ENCODE data around the gene MRPS31.
A peak's percentile ranks its signal among the peaks of the same experiment; 100 is the strongest.
"Not testable (repeated sequence)": the region's sequence is repeated elsewhere in the genome, so short reads cannot be mapped to it uniquely, and the experiment has no call there.

MRPS31 gene

GRCh38 chr13:40789275-40790153, 18.5 kb upstream of the MRPS31 start, which contains the start of gene SLC25A15:
TSS of gene SLC25A15 (plus strand) at chr13:40789611. CDS start at chr13:40793227, 3,616 bp downstream.
- DNase-seq (ENCODE audit: low spot score) = peak; percentile 84

GRCh38 chr13:40788540-40789274, 17.7 kb upstream of the MRPS31 start:
- not testable (repeated sequence) for DNase-seq (ENCODE audit: low spot score)

- DNase-seq (ENCODE audit: low spot score) = no peak
These were observed 16.1 kb upstream of the MRPS31 start for GRCh38 chr13:40787062-40787461.

GRCh38 chr13:40786568-40786996, 15.6 kb upstream of the MRPS31 start:
- DNase-seq (ENCODE audit: low spot score) = no peak

- no peak for DNase-seq (ENCODE audit: low spot score)
These were observed 13.6 kb upstream of the MRPS31 start for GRCh38 chr13:40784540-40784939.

- DNase-seq (ENCODE audit: low spot score) = not testable (repeated sequence)
These were observed 12.0 kb upstream of the MRPS31 start for GRCh38 chr13:40782971-40783370.

GRCh38 chr13:40781717-40782116, 10.7 kb upstream of the MRPS31 start:
- DNase-seq (ENCODE audit: low spot score) = no peak

GRCh38 chr13:40780822-40781401, 9.9 kb upstream of the MRPS31 start:
- DNase-seq (ENCODE audit: low spot score) = no peak

- no peak for DNase-seq (ENCODE audit: low spot score)
These were observed 8.9 kb upstream of the MRPS31 start for GRCh38 chr13:40779796-40780285.

- no peak for DNase-seq (ENCODE audit: low spot score)
These were observed 8.1 kb upstream of the MRPS31 start for GRCh38 chr13:40779049-40779448.

- no peak for DNase-seq (ENCODE audit: low spot score)
These were observed 6.8 kb upstream of the MRPS31 start for GRCh38 chr13:40777809-40778175.

GRCh38 chr13:40777166-40777808, 6.3 kb upstream of the MRPS31 start:
- DNase-seq (ENCODE audit: low spot score) = peak; percentile 95

GRCh38 chr13:40776681-40777165, 5.7 kb upstream of the MRPS31 start:
- DNase-seq (ENCODE audit: low spot score) = peak; percentile 54

- no peak for DNase-seq (ENCODE audit: low spot score)
These were observed 5.2 kb upstream of the MRPS31 start for GRCh38 chr13:40776232-40776631.

GRCh38 chr13:40774672-40775071, 3.7 kb upstream of the MRPS31 start:
- DNase-seq (ENCODE audit: low spot score) = no peak

- DNase-seq (ENCODE audit: low spot score) = no peak
These were observed 1.9 kb upstream of the MRPS31 start for GRCh38 chr13:40772765-40773473.

GRCh38 chr13:40770609-40770933, 419 bp downstream of the MRPS31 start:
- DNase-seq (ENCODE audit: low spot score) = no peak

- no peak for DNase-seq (ENCODE audit: low spot score)
These were observed 1.0 kb downstream of the MRPS31 start for GRCh38 chr13:40769970-40770369.

GRCh38 chr13:40765602-40766001, 5.4 kb downstream of the MRPS31 start:
- no peak for DNase-seq (ENCODE audit: low spot score)

GRCh38 chr13:40764587-40765403, 6.2 kb downstream of the MRPS31 start:
- no peak for DNase-seq (ENCODE audit: low spot score)
